Measurements from ENCODE around the gene EVI5L.

- TF ChIP-seq CTCF (IDR thresholded peaks at IDR 0.05): no peak
- TF ChIP-seq POLR2A (IDR thresholded peaks at IDR 0.05): no peak
Observed at GRCh38 chr19:7881910-7882309, 51.9 kb downstream of the EVI5L start.
